Measurements from ENCODE around the gene SAP30L.
A peak's percentile ranks its signal among the peaks of the same experiment; 100 is the strongest.

The SAP30L gene

DNA sequence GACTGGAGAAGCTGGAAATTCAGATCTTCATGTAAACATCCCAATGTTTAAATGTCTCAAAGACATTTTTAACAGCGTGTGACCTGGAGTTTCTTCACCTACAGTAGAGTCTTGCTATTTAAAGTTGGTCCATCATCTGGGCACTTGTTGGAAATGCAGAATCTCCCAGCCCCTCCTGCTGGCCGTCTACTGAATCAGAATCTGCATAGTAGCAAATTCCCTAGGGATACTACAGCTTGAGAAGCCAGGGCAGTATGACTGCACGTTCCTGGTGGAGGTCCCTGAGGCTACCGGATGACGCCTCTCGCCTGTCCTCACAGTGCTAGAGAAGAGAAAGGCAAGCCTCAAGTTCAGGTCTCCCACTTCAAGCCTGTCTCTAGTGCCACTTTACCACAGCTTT is 15.7 kb downstream of the SAP30L start:
- DNase-seq: no peak

GRCh38 chr5:154464438-154464837 is 18.6 kb downstream of the SAP30L start:
- DNase-seq: no peak

- no peak for DNase-seq
Measured at GRCh38 chr5:154465169-154465568, 19.4 kb downstream of the SAP30L start.

DNA sequence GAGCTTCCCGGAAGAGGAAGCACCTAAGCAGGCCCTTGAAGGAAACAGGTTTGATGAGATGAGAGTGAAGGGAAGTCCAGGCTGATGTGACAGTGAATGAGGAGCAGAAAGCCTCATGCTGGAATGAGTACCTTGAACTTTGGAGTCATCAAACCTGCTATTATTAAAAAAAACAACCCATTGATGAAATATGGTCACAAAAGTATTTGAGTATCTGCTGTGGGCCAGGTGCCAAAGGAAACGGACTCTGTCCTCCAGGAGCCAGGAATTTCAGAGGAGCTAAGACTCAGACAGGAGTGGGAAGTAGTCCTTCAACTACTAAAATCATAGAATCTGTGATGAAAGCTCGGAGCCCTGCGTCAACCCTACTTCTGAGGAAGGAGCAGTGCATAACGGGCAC is 20.4 kb downstream of the SAP30L start:
- no peak for DNase-seq

DNA sequence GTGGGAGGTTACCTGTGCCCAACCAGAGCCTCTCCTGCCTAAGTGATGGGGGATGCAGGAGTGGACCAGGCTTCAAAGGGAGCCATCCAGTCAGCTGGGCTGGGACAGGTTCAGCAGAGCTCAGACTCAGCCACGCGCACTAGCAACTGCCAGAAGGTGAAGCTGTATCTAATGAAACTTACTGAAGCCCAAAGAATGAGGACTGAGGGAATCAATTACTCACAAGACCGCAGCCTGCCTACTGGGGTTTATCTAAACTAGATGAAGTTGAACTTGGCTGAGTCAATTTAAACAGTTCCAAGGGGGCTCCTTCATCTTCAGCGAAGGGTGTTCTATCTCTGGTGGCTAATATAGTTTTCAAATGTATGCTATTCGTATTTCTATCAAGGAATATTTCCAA is 20.9 kb downstream of the SAP30L start:
- no peak for DNase-seq

GRCh38 chr5:154467655-154468354 is 22.0 kb downstream of the SAP30L start:
- peak in 55 of 58 donors; percentile 2 to 85 (median 36) for DNase-seq

DNA sequence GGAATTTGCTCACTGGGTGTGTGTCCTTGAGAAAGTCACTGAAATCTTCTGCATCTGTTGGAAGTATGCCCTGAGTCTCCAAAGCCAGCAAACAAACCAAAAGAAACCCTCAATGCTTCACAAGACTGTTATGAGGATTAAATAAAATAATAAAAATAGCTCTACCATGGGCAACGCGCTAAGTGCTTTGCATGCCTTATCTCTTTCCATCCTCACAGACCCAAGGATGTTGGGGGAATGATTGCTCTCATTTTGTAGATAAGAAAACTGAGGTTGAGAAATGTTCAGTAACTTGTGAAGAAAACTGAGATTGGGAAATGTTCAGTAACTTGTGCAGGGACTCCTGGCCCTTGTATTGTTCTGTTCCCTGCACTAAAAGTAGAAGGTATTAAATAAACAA is 24.3 kb downstream of the SAP30L start:
- no peak for DNase-seq

DNA sequence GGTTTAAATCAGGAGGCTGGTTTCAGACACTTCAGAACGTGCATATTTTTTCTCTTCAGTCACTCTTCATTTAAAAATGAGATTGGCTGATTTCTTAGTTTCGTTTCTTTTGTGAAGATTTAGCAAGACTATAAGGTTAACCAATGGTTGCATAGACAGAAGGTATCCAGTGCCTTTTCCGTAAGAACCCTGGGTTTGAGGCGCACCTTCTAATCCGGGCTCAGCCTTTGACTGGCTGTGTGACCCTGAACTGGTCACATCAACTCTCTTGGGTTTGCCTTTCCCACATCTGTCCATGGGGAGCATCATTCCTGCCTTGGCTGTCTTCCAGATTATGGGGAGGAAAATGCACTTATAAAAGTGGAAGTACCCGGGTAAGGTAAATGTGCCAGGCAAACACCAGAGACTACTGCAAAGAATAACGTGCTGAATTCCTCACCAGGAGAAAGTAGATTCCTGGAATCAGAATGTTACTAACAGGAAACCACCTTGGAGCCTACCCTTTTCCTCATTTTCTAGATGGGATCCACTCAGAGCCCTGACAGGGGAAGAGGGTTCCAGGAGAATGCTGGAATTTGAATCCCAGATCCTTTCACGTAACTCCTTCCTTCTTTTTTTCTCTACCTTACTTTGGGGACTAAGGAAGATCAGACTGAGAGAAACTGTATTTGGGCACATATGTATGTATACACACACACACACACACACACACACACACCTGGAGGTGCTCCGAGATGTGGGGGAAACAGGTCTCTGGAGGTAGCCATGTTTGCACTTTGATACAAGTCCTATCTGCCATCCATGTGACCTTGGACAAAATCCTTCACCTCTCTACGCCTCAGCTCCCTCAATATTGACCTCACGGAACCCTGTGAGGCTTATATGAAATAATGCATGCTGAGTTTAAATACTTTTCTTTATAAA is 25.4 kb downstream of the SAP30L start:
- DNase-seq: no peak

- no peak for DNase-seq
Measured at GRCh38 chr5:154472871-154473580, 27.2 kb downstream of the SAP30L start.

- no peak for DNase-seq
Measured at GRCh38 chr5:154473581-154474283, 27.9 kb downstream of the SAP30L start.

GRCh38 chr5:154474396-154475334 is 28.9 kb downstream of the SAP30L start:
- DNase-seq: no peak

DNA sequence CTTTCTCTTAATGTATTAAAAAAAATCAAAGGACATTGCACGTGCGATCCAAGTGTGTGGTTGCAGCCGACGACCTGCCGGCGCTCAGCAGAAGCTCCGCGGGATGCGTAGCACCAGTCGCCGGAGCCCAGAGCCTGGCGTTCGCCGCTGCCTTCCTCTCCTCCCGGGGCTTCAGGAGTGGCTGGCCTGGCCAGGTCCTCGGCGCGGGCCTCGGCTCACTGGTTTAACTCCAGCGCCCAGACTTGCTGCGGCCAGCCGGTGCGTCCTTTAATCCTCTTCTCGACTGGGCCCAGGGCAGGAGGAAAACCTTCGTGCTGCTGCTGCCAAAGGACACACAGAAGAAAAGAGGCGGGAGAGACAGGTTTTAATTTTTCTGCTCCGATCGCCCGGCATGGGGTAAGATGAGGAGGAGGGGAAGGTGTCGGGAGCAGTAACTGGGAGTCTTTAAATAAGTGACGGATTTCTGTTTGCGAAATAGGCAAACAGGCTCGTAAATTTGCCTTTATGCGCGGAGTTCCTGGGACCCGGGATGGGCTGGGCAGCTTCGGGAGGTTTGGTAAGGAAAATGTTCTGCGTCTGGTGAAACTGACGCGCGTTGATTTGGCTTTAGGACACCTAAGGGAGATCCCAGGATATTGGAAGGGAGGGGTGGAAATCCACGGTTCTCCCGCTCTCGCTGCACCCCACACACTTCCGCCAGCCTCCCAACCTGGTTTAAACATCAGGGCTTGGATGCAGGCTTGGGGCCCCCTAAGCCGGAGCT is 30.0 kb downstream of the SAP30L start:
- no peak for DNase-seq

DNA sequence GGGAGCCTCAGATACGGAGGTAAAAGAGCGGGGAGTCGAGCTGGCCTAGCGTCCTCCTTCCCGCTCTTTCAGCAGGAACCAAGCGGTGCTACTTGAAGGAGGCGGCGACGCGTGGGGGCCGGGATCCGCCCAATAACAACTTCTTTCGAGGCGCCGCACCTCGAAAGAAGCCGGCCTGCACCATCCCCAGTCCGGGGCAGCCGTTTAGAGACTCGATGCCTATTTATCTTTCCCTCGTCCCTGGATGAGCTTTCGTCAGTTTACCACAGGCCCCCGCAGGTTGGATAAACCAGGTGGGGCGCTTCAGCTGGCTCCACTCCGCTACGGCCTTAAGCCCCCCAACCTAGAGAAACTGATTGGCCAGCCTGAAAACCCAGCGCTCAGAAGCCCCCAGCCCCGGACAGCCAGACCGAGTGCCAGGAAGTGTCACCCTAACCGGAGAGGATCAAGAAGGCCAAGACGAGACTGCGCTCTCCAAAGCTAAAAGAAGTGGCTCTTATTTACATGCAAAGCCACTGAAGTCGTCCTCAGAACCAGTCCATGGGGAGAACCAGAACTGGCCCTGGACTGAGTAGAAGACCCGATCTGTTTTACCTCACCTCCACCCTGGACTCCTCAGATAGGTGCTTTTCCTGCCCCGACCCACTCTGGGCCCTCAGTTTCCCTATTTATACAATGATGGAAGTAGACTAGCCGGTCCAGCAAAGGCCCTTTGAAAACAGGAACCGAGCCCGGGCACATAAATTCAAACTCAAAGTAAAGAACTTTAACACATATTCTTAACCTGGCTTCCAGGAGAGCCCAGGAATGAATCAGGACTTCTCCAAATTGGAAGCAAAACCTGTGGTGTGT is 30.8 kb downstream of the SAP30L start:
- DNase-seq: no peak

GRCh38 chr5:154477382-154478223 is 31.8 kb downstream of the SAP30L start:
- no peak for DNase-seq

DNA sequence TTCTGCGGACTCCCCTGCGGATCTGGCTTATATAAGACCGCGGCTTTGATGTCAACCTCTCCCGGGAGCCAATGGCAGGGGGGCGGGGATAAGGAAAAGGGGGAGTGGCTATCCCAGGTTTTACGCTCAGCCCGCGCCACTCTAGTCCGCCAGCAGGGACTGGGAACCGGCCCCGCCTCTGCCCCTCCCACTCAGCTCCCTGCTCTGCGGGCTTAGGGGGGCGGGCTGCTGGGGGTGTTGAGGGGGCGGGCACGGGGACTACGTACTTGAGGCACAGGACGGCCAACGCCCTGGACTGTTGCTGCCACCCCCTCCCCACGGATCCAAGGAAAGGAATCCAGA is 32.4 kb downstream of the SAP30L start, which contains the start of gene HAND1:
TSS of gene HAND1 (minus strand) at position 4 of the 342 bp plus-strand sequence. CDS start 219 bp downstream, outside the sequence.
- DNase-seq: no peak

DNA sequence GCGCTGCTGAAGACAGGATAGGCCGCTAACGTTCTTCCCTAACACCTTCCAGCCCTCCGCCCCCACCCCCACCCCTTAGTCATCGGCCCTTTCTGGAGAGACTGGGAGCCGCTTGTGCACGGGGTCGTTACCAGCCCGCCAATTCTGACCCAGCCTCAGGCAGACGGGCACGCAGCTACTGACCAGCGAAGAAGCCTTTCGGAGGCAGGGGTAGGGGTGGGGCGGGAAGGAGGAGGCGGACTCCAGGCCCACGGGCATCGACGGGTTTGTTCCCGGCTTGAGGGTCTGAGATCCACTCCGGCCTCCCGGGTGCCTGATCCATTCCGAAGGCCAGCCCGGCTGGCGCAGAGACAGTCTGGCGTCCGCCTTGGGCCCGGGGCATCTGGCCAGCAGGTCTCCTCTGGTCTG is 33.0 kb downstream of the SAP30L start:
- DNase-seq: no peak

Measured in anterior cingulate cortex (tissue), 58 donors.